ENCODE results near the gene DLGAP5. TPM values are rescaled to one million over a fixed set of nuclear protein-coding genes. Genes with fewer than 3 reads are reported as not detected.

DLGAP5 gene
- total RNA-seq, 2 experiments from 2014 or later = 75.4 to 84.0 TPM

DNA sequence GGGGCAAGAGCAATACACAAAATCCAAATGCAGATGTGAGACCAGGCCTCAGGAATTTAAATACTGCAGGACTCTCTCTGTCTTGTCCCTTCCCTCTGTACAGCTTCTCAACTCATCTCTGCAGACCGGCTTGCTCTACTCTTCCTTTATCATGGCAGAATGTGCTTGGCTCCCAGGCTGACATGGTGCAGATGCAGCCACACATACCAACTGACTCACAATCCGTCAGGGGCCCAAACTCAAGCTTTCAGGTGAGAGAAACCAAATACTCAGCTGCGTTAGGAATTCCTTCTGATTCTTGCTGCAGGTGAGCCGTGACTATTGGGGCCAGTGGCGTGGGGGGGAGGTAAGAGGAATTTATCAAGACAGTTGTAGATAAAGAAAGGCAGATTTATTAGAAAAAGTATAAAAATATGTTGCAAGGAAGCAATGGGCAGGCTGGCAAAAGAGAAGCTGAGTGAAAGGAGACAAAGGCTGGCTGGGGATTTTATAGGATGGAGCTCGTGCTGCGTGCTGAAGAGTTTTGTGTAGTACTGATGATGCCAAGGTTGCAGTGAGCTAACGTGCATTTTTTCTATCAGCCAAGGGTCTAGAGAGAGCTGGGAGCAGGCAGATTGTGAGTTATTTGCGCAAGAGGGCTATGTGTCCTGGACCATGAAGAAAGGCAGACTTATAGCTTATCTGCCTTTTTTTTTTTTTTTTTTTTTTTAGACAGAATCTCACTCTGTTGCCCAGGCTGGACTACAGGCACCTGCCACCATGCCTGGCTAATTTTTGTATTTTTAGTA is 67.3 kb downstream of the DLGAP5 start:
- no peak for DNase-seq
- H3K27ac Mint-ChIP-seq = no peak overlapping the region
- ATAC-seq = no peak
- CTCF ChIA-PET = interaction anchor here (1.1 to 1.4 kb wide), 2 partner anchors 21 to 37 kb away, joined by 3 read pairs; no protein-coding TSS in a partner anchor
- POLR2A ChIA-PET = no interaction called here
- TF ChIP-seq, protein P1, sequence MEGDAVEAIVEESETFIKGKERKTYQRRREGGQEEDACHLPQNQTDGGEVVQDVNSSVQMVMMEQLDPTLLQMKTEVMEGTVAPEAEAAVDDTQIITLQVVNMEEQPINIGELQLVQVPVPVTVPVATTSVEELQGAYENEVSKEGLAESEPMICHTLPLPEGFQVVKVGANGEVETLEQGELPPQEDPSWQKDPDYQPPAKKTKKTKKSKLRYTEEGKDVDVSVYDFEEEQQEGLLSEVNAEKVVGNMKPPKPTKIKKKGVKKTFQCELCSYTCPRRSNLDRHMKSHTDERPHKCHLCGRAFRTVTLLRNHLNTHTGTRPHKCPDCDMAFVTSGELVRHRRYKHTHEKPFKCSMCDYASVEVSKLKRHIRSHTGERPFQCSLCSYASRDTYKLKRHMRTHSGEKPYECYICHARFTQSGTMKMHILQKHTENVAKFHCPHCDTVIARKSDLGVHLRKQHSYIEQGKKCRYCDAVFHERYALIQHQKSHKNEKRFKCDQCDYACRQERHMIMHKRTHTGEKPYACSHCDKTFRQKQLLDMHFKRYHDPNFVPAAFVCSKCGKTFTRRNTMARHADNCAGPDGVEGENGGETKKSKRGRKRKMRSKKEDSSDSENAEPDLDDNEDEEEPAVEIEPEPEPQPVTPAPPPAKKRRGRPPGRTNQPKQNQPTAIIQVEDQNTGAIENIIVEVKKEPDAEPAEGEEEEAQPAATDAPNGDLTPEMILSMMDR (IDR thresholded peaks at IDR 0.05) = no peak
- H3K4me3 Mint-ChIP-seq = no peak overlapping the region
- no peaks in the 10 kb centered on the region for H3K36me3 Mint-ChIP-seq (ENCODE audit: low read depth)
- no peaks in the 10 kb centered on the region for H3K9me3 Mint-ChIP-seq
- H3K4me1 Mint-ChIP-seq (ENCODE audit: low read depth) = peaks cover 4% of the 10 kb centered on the region
- H3K27me3 Mint-ChIP-seq = peaks cover 18% of the 10 kb centered on the region
- intact Hi-C loops (cut with micrococcal nuclease) = no loop called here

DNA sequence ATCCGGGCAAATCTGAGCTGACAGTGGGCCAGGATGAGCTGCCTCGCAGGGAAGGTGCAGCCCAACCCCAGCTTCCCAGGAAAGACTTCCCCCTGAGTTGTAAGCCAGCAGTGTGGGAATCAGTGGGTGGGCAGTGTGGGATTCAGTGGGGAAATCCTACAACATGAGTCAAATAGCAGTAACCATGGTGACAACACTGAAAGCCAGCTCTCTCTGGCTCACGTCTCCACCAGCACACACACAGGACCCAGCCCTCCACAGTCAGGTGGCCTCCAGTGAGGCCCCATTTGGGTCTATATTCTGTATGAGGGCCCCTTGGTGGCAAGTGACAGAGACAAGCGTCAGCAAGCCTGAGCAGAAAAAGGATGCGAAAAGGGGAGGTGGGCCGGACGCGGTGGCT is 68.3 kb downstream of the DLGAP5 start:
- intact Hi-C loops (cut with micrococcal nuclease) = no loop called here
- ChIA-PET POLR2A (no interaction called here), CTCF (interaction anchor here (1.4 kb wide), 1 partner anchor 38 kb away, joined by 3 read pairs; no protein-coding TSS in a partner anchor)
- Mint-ChIP-seq H3K4me1 (ENCODE audit: low read depth) (peaks cover 4% of the 10 kb centered on the region), H3K27ac (no peak overlapping the region), H3K9me3 (no peaks in the 10 kb centered on the region), H3K27me3 (peaks cover 11% of the 10 kb centered on the region), H3K36me3 (ENCODE audit: low read depth) (no peaks in the 10 kb centered on the region), H3K4me3 (no peak overlapping the region)
- TF ChIP-seq, protein P1 (IDR thresholded peaks at IDR 0.05) = no peak
- no peak for DNase-seq
- ATAC-seq = no peak

DNA sequence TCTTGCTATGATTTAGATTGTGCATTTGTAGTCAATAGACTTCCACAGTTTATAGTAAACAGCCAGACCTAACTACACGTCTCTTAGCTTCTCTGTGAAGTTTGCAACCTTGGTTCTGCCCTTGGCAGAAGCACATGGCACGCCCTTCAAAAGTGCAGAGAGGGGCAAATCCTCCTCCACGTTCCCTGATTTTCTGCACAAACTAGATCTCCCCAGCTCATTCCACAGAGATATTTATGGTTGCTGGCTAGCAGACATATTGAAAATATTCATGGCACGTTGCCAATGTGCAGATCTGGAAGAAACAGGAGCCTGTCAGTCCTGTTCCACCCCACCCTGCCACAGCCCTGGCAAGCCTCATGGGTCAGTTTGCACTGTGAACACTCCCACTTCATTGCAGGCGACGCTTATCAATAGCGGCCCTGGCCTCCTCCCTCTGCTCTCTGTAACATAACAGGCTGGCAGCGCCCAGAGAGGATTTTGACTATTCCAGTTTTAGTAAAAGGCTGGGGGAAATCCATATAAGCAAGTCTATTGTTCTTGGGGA is 68.9 kb downstream of the DLGAP5 start:
- Mint-ChIP-seq H3K4me1 (ENCODE audit: low read depth) (peaks cover 4% of the 10 kb centered on the region), H3K4me3 (no peak overlapping the region), H3K27ac (no peak overlapping the region), H3K36me3 (ENCODE audit: low read depth) (no peaks in the 10 kb centered on the region), H3K9me3 (no peaks in the 10 kb centered on the region), H3K27me3 (peaks cover 6% of the 10 kb centered on the region)
- intact Hi-C loops (cut with micrococcal nuclease) = no loop called here
- TF ChIP-seq, protein P1 (IDR thresholded peaks at IDR 0.05) = no peak
- CTCF ChIA-PET = interaction anchor here (1.2 kb wide), 1 partner anchor 12 kb away, joined by 4 read pairs; no protein-coding TSS in a partner anchor
- DNase-seq (no peak), ATAC-seq (no peak)
- POLR2A ChIA-PET = no interaction called here

DNA sequence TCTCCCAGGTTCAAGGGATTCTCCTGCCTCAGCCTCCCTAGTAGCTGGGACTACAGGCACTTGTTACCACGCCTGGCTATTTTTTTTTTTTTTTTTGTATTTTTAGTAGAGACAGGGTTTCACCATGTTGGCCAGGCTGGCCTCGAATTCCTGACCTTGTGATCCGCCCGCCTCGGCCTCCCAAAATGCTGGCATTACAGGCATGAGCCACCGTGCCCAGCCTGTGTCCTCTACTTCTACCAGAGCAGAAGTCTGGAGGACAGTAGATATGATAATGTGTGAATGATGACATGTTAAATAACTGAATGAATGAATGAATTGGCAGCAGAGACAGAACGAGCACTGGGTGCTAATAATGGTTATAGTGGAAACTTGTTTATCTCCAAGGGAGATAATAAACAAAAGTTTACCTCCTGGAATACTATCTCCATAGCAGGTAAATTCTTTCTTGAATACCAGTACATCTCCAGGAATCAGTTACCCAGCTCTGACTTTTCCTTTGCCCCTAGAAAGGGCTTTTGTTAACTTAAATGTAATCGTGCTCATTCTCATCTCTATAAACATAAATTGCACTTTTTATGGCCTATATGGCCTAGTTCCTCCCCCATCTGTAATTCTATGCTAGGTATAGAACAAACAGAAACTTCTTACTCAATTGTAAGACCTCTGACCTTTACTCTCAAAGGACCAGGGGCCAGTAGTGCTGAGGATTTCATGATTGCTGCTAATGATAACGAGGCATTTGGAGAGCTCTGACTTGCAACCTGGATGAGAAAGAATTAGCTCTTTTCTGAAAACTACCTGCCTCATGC is 69.6 kb downstream of the DLGAP5 start:
- TF ChIP-seq, protein P1 (IDR thresholded peaks at IDR 0.05) = no peak
- DNase-seq (no peak), ATAC-seq (no peak)

More for the DNA sequence above, 69.6 kb downstream of the DLGAP5 start:
- POLR2A ChIA-PET = no interaction called here
- no peak overlapping the region for H3K4me3 Mint-ChIP-seq
- no peaks in the 10 kb centered on the region for H3K36me3 Mint-ChIP-seq (ENCODE audit: low read depth)
- H3K27ac Mint-ChIP-seq = no peak overlapping the region
- CTCF ChIA-PET = interaction anchor here (1.2 kb wide), 1 partner anchor 13 kb away, joined by 4 read pairs; no protein-coding TSS in a partner anchor
- H3K4me1 Mint-ChIP-seq (ENCODE audit: low read depth) = peaks cover 4% of the 10 kb centered on the region
- peaks cover under 1% of the 10 kb centered on the region for H3K27me3 Mint-ChIP-seq
- intact Hi-C loops (cut with micrococcal nuclease) = no loop called here
- no peaks in the 10 kb centered on the region for H3K9me3 Mint-ChIP-seq

Measured in activated CD8-positive, alpha-beta T cell treated with anti-CD3 and anti-CD28 coated beads for 36 hours (primary cell).